ENCODE results near the gene SLC25A45.

DNA sequence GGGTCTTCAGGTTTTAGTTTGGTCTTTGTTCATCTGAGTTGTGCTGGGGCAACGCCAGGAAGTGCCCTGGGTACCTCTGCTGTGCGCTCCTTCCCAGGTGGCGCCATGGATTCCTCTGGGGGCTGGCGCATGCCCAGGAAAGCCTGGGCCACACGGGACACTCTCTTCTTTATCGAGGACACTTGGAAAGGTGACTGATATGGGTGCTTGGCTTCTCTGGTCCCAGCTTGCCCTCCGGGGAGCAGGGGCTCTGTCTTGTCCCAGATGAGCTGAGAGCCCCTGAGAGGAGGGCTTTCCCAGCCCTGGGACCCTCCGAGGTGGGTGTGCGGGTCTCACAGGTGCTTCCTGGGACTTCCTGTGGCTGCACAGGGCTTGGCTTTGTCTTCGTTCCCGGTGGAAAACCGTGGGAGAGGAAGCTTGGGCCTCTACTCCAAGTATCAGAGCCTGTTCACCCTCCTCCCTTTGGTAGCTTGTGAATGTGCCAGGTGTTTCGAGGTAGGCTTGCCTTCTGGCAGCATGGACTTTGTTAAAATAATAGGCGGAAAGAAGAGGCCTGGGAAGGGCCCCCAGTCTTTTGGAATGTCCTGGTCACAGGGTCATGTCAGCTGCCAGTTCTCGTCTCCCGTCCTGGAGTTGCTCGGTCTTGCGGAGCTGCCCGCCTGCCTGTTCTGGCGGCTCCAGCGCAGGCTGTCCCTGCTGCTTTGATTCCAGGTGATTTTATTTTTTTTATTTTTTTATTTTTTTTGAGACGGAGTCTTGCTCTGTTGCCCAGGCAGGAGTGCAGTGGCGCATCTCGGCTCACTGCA, 30.0 kb upstream of the SLC25A45 start:
- TF ChIP-seq CTCF (conservative IDR thresholded peaks at IDR 0.05; ENCODE audit: low read length) = no peak
- no peak for TF ChIP-seq EZH2phosphoT487 (IDR thresholded peaks at IDR 0.05; ENCODE audit: borderline replicate concordance)
